Kidney tubule cell (primary cell): ENCODE results near the gene CDK11A.
"Not testable (repeated sequence)": the region's sequence is repeated elsewhere in the genome, so short reads cannot be mapped to it uniquely, and the experiment has no call there.

Experiments
- DNase-seq: peaks from one replicate; pipeline ENCODE4 v3.0.0-alpha.2; 2018; ENCODE audit warnings: low spot score

The CDK11A gene

GRCh38 chr1:1754051-1754815 lies 30.1 kb upstream of the CDK11A start:
- DNase-seq: no peak

- no peak for DNase-seq
Observed at GRCh38 chr1:1753607-1754005, 29.4 kb upstream of the CDK11A start.

- no peak for DNase-seq
Observed at GRCh38 chr1:1752636-1753606, 28.8 kb upstream of the CDK11A start.

GRCh38 chr1:1752190-1752589 lies 28.0 kb upstream of the CDK11A start:
- DNase-seq: no peak

DNA sequence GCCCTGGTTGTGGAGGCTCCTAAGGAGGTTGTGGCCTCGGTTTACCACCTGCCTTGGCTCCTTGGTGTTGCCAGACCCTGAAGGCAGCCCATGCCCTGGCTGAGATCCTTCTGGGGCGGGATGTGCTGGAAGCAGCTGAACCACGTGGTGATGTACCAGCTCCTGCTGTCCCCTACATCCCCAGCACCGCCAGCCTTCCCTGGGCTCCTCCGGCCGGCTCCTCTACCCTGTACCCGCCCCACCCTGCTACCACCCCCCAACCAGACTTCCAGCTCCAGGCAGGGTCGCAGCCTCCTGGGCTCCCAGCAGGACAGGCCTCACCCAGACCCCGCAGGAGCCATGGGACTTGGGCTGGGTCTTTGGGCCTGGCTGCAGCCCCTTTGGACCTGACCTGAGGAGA lies 25.8 kb upstream of the CDK11A start:
- not testable (repeated sequence) for DNase-seq

GRCh38 chr1:1748686-1749321 lies 24.6 kb upstream of the CDK11A start:
- no peak for DNase-seq

- DNase-seq: not testable (repeated sequence)
Observed at GRCh38 chr1:1746566-1746909, 22.4 kb upstream of the CDK11A start.

- peak; percentile 45 for DNase-seq
Observed at GRCh38 chr1:1745651-1746565, 21.8 kb upstream of the CDK11A start.

DNA sequence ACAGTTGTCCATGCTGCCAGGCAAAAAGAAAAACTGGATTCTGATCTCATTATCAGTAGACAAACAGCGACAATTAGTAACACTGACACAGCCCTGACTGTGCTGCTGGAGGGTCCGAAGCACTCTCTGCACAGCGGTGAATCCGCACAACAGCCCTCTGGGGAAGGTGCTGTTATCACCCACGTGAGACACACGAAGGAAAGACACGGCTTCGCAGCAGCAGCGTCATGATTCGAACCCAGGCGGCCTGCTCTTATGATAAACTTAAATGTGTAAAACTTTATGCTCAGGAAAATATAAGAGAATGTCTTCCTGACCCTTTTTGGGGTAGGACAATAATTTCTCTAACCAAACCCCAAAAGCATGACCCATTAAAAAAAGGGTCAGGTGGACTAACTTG lies 18.4 kb upstream of the CDK11A start:
- DNase-seq: not testable (repeated sequence)

- not testable (repeated sequence) for DNase-seq
Observed at GRCh38 chr1:1741013-1741412, 16.9 kb upstream of the CDK11A start.

GRCh38 chr1:1738799-1739337 lies 14.7 kb upstream of the CDK11A start:
- DNase-seq: not testable (repeated sequence)

- DNase-seq: not testable (repeated sequence)
Observed at GRCh38 chr1:1737675-1738590, 13.8 kb upstream of the CDK11A start.

DNA sequence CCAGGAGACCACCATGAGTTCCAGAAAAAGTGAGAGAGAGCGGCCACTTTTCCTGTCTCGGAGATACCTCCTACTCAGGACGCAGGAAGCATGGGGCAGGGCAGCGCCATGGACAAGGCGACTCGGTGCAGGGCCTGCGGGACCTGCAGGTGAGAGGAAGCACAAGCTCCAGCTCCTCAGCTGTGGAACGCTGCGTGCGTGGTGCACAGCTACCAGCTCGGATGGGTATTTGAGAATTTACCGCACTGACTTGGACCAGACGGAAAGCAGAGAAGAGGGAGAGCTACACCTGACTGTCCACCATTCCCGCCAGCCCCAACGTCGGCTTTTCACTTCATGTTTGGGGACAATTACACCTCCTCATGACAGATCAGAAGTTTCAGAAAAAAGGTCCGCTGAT lies 8.2 kb upstream of the CDK11A start:
- DNase-seq: no peak

DNA sequence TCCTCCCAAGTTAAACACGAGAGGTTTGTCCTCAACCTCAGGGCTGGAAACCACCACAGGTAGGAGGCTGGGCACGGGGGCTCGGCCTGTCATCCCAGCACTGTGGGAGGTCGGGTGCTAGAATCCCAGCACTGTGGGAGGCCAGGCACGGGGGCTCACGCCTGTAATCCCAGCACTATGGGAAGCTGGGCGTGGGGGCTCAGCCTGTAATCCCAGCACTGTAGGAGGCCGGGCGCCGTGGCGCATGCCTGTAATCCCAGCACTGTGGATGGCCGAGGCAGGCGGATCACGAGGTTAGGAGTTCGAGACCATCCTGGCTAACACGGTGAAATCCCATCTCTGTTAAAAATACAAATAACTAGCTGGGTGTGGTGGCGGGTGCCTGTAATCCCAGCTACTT lies 6.7 kb upstream of the CDK11A start:
- DNase-seq: no peak

GRCh38 chr1:1730230-1730629 lies 6.1 kb upstream of the CDK11A start:
- not testable (repeated sequence) for DNase-seq

GRCh38 chr1:1729116-1729816 lies 5.1 kb upstream of the CDK11A start:
- DNase-seq: not testable (repeated sequence)

- DNase-seq: peak; percentile 1
Observed at GRCh38 chr1:1728308-1729005, 4.3 kb upstream of the CDK11A start.

GRCh38 chr1:1727131-1727651 lies 3.0 kb upstream of the CDK11A start:
- DNase-seq: not testable (repeated sequence)

GRCh38 chr1:1726088-1726487 lies 1.9 kb upstream of the CDK11A start:
- not testable (repeated sequence) for DNase-seq
